Left colon (tissue), 2 donors: ENCODE data around the gene LHFPL4. TPM values are rescaled to one million over a fixed set of nuclear protein-coding genes. Genes with fewer than 3 reads are reported as not detected.
A peak's percentile ranks its signal among the peaks of the same experiment; 100 is the strongest.
"Not testable (repeated sequence)": the region's sequence is repeated elsewhere in the genome, so short reads cannot be mapped to it uniquely, and the experiment has no call there.

ENCODE experiments used
- ATAC-seq: fragments of 200-7000 bp; cut with Tn5 transposase; one replicate; pipeline ENCODE4 v1.9.1; 2020; ENCODE audit warnings: mild to moderate bottlenecking, moderate library complexity
- DNase-seq, 2 donors: peaks; one replicate each; pipeline ENCODE4 v3.0.0-alpha.2; 2020
- intact Hi-C, 2 donors: fragments of 100-400 bp; cut with DNase I in 1 of 2; cut with micrococcal nuclease in 1 of 2; formaldehyde crosslinking; loops; one replicate each; pipeline versions ENCODE4 v1.11.2 to v1.14.0; 2022; cut with DNase I, micrococcal nuclease
- total RNA-seq, 2 donors: library from RNA; stranded (reverse); fragmentation: NEBNext Ultra II Directional; extraction: Animal tissue kit (Norgen Biotek cat#: 25700); gene quantifications; one replicate each; pipeline ENCODE4 v1.2.1, GENCODE V29; 2021
- donor health status: DM: no; HTN: no; CAD: no.
- donor health status: DM: yes; HTN: yes; CAD: no.

The LHFPL4 gene
- total RNA-seq, 2 donors from 2014 or later, result 0.70 to 0.73 TPM

DNA sequence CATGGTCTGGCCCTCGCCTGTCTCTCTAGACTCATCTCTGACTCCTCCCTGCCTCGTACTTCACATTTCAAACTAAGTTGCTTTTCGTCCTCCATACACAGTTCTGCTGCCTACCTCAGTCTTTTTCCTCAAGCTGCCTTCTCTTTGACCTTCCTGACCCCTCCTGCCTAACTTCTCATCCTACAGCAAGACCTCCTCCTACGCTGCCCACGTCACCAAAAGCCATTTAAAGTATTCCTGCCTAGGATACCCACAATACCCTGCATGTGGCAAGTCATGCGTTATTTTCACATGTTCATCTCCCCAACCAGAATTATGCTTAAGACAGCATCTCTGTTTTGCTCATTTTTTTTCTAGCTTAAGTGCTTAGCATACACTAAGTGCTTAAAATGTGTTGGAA lies 56.7 kb downstream of the LHFPL4 start:
- ATAC-seq (no peak), DNase-seq (no peak)
- intact Hi-C loops, result no loop called here

DNA sequence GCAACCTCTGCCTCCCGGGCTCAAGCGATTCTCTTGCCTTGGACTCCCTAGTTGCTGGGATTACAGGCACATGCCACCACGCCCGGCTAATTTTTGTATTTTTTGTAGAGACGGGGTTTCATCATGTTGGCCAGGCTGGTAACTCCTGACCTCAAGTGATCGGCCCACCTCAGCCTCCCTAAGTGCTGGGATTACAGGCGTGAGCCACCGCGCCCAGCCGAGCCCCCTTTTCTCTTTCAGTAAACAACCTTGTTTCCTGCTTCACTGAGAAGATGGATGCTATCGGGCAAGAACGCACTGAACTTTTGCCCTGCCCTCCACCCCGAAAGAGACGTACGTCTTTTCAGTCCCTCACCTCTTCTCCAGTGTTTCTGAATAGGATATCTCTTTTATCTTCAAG lies 59.6 kb downstream of the LHFPL4 start:
- ATAC-seq, DNase-seq, intact Hi-C loops: not testable (repeated sequence)

DNA sequence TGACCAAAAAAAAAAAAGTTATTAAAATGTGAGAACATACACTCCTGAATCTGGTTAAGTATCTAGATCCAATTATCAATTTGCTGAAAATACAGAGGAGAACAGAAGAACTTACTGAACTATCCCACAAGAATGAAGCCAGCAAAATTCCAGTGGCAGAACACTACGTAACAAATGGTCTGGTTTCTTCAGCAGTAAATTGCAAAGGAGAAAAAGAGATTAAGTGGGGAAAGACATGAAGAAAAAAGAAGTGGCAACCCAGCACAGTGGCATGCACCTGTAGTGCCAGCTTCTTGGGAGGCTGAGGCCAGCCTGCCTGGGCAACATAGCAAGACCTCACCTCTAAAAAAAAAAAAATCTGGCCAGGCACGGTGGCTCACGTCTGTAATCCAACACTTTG lies 62.1 kb downstream of the LHFPL4 start:
- DNase-seq (no peak), ATAC-seq (no peak)
- intact Hi-C loops, result no loop called here

DNA sequence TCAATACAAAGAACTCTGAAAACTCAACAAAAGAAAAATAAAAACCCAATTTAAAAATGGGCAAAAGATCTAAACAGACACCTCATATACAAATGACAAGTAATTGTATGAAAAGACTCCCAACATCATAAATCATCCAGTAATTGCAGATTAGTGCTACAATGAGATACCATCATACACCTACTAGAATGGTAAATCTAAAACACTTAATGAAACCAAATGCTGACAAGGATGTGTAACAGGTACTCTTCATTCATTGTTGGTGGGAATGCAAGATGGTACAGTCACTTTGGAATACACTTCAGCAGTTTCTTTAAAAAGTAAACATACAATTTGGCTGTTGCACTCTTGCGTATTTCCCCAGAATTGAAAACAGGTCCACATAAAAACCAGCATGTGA lies 68.4 kb downstream of the LHFPL4 start:
- no peak for ATAC-seq
- DNase-seq, result no peak
- intact Hi-C loops, result no loop called here

DNA sequence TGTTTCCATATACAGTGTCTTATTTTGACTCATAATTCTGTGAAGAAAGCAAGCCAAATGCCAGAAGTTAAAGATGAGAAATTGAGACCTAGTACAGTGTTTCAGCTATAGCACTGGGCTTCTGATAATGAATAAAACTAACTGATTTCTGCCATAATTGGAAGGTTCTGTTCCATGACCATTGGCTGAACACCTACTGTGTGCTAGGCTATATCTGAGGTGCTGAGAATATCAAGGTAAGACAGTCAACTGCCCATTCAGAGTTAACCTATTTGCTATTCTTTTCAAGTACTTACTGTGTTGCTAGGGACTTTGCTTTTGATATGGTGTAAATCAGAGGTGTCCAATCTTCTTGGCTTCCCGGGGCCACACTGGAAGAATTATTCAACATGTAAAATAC lies 73.4 kb downstream of the LHFPL4 start:
- DNase-seq (no peak), ATAC-seq (no peak)
- intact Hi-C loops, result no loop called here

DNA sequence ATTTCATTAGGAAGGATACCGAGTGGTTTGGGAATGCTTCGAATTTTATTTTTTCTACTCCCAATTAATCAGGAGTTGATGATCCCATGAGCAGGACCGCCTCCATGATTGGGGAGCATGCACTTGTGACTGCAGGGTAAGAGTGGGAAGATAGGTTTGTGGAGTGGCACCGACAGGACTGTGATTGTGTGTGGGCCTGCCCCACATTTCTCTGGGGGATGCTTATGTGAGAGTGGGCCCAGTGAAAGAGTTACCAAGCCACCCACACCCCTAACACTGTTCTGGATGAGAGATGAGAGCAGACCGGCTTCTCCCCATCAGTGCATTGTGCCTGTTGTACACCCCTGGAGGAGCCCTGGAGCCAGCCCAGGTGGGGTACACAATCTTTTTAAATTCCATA lies 76.7 kb downstream of the LHFPL4 start:
- intact Hi-C loops, result no loop called here
- ATAC-seq, result no peak
- DNase-seq, result no peak

DNA sequence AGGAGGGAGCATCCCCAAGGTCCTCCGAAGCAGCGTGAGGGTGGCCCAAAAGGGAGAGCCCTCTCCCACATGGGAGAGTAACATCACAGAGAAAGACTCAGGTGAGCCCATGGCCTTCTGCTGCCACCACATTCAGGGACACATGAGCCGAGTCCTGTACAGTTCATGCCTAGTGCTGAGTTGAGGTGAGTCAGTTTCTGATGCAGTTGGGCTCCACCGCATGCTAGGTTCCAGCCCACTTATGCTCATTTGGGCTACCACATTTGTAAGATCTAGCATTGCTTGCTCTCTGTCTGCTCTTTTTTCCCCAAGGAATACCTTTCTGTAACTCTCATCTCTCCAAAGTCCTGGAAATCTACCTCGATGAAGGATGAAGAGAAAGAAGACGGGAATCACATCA lies 79.1 kb downstream of the LHFPL4 start:
- no peak for DNase-seq
- ATAC-seq, result no peak
- intact Hi-C loops, result no loop called here

DNA sequence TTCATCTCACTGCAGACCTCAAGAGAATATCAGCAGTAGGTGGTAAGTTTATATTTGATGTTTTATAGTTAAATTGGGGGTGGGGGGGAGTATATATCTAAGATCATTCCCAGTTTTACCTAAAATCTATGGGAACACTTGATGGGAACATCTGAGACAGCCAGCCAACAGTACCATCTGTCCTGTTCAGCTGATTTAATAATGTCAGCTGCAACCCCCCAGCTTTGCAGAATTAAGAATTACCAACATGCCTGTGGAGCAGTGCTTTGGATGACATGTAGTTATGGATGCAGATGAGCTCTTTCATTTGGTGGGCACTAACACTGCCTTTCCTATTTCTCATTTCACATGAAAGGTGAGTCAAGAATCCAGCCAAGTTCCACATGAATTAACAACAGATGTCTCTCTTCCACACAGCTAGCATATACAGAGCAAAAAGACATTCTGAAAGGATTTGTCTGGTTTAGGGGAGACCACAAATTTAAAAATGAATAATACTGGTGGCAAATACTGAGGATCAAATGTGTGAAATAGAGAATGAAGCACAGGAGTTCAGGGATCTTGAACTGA lies 80.0 kb downstream of the LHFPL4 start:
- ATAC-seq (no peak), DNase-seq (no peak)
- intact Hi-C loops, result no loop called here

DNA sequence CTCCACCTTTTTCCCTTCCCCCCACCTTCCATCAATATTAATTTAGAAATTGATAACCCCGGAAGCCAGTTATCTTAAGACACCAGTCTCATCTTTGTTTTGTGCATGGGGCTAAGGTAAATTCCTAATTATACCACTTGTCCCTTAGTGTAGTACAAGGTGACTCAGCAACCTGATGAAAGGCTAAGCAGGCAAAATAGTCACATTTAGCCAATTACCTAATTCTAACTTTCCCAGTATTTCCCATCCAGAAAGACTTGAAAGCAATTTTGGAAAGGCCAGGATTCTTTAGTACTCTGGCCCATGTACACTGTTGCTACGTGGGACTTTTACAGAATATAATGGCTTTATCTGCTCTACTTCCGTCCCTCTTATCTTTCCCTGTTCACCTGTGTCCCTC lies 83.6 kb downstream of the LHFPL4 start:
- intact Hi-C loops, result no loop called here
- DNase-seq (no peak), ATAC-seq (no peak)

DNA sequence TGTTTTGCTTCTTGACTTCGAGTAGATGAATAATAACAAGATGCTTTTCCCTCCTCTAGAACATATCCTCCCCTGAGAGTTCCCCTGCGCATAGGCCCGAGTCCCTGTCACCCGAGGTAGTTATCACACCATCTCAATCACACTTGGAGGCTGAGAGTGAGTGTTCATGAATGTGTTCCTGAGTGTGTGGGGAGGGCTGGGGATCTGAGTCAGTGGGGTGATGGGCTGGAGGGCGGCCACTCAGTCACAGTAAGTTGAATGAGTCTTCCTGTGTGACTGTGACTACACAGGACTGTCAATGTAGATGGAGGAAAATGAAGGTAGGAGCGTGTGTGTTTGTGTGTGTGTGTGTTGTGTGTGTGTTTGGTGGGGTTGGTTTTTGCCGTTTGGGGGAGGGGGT lies 85.2 kb downstream of the LHFPL4 start:
- DNase-seq (no peak), ATAC-seq (no peak)
- intact Hi-C loops, result no loop called here

DNA sequence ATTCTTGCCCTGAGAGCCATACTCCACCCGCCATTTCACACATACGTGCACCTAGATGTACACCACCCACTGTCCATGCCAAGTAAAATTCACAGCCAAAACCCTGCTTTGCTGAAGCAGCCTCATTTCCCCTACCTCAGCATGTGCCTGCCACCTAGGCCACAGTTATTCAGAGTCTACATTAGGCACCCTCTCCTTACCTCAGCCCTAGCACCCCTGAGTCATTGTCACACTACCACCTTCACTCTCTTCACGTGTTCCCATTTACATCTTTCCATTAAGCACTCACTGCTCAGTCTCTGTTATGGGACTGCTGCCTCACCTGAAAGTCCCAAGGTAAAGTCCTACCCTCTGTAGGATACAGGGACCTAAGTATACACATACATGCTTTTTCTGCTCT lies 86.2 kb downstream of the LHFPL4 start:
- DNase-seq, result no peak
- ATAC-seq, result no peak
- intact Hi-C loops, result no loop called here

DNA sequence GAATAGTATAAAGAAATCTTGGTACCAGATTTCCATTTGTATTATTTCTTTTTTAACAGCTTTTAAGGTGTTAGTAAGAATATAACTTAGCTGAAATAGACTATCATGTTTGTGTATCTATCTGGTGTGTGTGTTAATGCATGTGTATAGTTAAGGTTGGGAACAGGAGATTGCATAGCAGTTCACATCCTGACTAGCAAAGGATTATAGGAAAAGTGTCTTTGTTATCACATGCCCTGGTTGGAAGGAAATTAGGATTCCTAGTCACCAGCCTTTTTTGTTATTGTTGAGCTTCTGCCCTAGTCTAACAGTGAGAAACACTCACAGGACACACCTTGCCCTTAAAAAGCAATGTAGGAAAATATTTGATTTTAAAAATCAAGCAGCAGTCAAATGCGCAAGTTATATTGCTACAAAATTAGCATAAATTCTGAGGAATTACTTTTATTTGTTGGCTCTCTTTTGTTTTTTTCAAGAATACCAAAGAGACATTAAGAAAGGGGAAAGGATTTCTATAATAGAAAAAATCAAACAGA lies 98.0 kb downstream of the LHFPL4 start:
- intact Hi-C loops, result no loop called here
- no peak for ATAC-seq

DNA sequence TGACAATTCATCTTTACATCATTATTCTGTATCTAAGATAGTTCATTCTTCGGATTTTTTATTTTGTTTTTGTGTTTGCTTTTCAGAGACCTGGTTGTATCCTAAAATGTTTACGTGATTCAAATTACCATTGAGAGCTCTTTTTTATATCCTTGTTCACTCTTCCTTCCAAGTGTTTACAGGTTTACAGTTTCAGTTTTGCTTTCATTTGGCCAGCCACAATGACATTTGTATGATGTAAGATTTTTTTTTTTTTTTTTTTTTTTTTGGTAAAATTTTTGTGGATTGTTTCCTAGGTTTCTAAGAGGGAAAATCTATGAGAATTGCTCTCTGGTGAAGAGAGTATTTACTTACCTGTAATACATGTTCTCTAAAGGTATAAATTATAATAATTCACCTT lies 101.2 kb downstream of the LHFPL4 start:
- DNase-seq, result no peak
- intact Hi-C loops, result no loop called here
- peak; percentile 40 for ATAC-seq

More for the DNA sequence above, 98.0 kb downstream of the LHFPL4 start:
- no peak for DNase-seq

DNA sequence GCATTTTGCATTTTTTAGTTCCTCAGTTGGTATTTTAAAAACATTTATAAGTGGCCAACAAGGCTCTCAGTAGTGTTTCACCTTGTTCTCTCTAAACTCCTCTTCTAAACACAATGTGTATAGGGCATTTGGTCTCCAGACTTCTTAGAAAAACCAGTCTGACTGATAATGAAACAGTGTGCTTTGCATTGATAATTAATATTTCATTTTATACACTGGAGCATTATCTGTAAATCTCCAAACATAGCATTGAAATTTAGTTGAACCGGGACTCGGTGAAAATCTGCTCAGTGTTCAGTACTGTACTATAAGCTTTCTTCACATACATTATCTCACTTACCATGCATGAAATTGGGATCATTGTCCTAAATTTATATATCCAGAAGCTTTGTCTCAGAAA lies 102.6 kb downstream of the LHFPL4 start:
- ATAC-seq (no peak), DNase-seq (no peak)
- intact Hi-C loops, result no loop called here

DNA sequence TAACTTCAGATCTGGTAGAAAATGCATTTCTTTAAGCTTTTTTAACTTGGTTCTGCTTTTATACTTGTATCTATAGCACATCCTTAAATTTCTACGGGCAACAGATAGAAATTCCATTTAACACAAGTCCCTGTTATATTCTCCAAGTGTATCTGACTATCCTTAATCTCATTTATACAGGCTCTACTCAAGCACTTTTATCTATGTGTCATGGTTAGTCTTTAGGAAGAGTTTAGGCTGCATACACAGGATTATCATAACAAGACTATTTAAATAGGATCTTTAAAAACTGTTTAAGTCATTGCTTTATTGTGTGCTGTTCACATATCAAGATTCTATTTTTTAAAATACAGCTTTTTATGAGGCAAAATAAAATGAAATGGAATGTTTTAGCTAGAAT lies 103.5 kb downstream of the LHFPL4 start:
- intact Hi-C loops, result no loop called here
- no peak for DNase-seq

DNA sequence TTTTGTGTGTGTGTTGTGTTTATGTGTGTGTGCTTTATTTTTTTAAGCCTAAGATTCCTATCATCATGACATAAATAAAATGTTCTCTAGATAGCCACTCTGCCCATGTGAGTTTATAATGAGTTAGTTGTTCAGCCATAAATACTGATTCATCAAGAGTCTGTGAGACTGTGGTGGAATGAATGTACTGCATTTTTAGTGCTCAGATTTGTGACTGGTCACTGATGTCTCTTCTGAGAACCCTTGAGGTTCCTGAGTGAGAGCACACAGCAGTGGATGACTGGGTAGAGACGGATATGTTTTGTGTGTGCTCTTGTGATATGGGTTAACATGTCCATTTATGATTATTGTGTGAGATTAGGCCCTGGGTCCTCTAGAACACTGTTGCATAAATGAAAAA lies 105.0 kb downstream of the LHFPL4 start:
- intact Hi-C loops, result no loop called here
- no peak for ATAC-seq
- no peak for DNase-seq

More for the DNA sequence above, 103.5 kb downstream of the LHFPL4 start:
- no peak for ATAC-seq

Other genes starting within 250 kb of the LHFPL4 start
- 10 to 100 TPM; 28.6 to 47.2 TPM for gene THUMPD3, start 190.8 kb downstream of the LHFPL4 start, total RNA-seq
- gene SETD5, start 156.2 kb downstream of the LHFPL4 start, total RNA-seq, result 100 to 1,000 TPM in 1 of 2 donors, 10 to 100 TPM in 1; 78.6 to 102 TPM
- 10 to 100 TPM; 38.1 to 44.5 TPM for gene MTMR14, start 95.7 kb upstream of the LHFPL4 start, total RNA-seq
- not detected for gene CPNE9, start 150.0 kb upstream of the LHFPL4 start, total RNA-seq
- gene BRPF1, start 177.9 kb upstream of the LHFPL4 start, total RNA-seq, result 10 to 100 TPM; 14.0 to 15.9 TPM
- 10 to 100 TPM; 23.8 to 25.0 TPM for gene OGG1, start 196.1 kb upstream of the LHFPL4 start, total RNA-seq
- 10 to 100 TPM in 1 of 2 donors, 1 to 10 TPM in 1; 8.2 to 10.9 TPM for gene CAMK1, start 216.1 kb upstream of the LHFPL4 start, total RNA-seq
- gene TADA3, start 238.7 kb upstream of the LHFPL4 start, total RNA-seq, result 10 to 100 TPM; 54.1 to 67.0 TPM
- gene ARPC4, start 239.3 kb upstream of the LHFPL4 start, total RNA-seq, result 100 to 1,000 TPM; 215 to 222 TPM